ENCODE measurements around the gene TBL1X. TPM values are rescaled to one million over a fixed set of nuclear protein-coding genes. Genes with fewer than 3 reads are reported as not detected.
"Not testable (repeated sequence)": the region's sequence is repeated elsewhere in the genome, so short reads cannot be mapped to it uniquely, and the experiment has no call there.

Gene TBL1X
- total RNA-seq, 1 donor from 2014 or later: 37.1 TPM

DNA sequence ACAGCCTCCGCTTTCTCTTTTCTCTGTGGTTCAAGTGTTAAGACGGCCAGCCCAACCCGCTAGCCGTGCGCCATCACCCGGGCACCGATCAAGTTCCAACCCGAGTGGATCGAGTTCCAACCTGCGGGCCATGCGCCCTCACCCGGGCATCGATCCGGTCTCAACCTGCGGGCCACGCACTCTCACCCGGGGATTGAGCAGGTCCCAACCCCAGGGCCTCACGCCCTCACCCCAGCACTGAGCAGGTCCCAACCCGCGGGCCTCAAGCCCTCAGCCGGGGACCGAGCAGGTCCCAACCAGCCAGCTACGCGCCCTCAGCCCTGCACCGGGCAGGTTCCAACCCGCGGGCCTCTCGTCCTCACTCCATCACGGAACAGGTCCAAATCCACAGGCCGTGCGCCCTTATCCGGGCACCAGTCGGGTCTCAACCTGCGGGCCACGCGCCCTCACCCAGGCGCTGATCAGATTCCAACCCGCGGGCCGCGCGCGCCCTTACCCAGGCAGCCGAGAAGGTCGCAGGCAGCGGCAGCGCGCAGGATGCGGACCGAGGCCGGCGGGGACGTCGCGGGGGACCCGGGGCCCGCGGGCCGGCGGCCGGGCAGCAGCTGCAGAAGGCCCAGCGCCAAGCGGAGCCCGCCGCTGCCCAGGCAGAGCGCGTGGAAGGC is 300.3 kb downstream of the TBL1X start:
- DNase-seq (ENCODE audit: low spot score): no peak

DNA sequence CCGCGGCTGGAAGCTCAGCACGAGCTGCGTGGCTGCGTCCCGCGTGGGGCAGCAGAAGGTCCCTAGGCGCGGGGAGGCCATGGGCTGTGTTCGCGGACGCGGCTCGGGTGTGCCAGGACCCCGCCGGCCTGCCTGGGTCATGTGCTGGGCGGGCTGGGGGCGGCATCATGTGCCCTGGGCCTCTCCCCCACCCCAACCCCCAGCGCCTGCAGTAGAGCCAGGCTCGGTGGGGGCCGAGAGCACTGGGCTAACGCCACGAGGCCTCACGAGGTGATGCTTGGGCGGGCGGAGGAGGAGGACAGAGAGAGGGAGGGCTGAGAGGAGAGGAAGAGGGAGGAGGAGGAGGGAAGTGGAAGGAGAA is 300.9 kb downstream of the TBL1X start, which contains the start of gene GPR143:
TSS of gene GPR143 (minus strand) at position 111 of the 361 bp plus-strand sequence. CDS start at position 81, 30 bp downstream.
- DNase-seq (ENCODE audit: low spot score): no peak

DNA sequence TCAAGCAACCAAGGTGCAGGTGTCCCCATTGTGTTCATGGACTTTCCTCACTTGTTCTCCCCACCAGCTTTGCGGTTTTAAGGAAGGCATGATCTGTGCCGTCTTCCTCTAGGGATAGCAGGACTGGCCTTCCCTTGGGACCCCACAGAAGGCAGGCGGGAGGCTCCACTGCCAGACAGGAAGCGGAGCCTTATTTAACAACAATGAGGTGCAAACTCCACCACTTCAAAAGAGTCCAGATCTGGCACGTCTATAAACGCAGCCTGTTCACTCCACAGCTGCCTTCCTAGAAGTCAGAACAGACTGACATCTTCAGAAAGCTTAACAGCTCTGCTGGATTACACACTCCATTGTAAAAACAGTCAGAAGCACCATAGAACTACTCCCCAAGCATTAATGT is 302.5 kb downstream of the TBL1X start:
- no peak for DNase-seq (ENCODE audit: low spot score)

DNA sequence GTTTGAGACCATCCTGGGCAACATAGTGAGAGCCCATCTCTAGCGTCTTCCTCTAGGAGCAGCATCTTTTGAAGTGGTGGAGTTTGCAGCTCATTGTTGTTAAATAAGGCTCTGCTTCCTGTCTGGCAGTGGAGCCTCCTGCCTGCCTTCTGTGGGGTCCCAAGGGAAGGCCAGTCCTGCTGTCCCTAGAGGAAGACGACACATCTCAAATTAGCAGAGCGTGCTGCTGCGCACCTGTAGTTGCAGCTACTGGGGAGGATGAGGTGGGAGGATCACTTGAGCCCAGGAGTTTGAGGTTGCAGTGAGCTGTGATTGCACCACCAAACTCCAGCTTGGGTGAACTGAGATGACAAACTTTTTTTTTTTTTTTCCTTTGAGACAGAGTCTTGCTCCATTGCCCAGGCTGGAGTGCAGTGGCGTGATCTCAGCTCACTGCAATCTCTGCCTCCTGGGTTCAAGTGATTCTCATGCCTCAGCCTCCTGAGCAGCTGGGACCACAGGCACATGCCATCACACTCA is 303.5 kb downstream of the TBL1X start:
- DNase-seq (ENCODE audit: low spot score): not testable (repeated sequence)

DNA sequence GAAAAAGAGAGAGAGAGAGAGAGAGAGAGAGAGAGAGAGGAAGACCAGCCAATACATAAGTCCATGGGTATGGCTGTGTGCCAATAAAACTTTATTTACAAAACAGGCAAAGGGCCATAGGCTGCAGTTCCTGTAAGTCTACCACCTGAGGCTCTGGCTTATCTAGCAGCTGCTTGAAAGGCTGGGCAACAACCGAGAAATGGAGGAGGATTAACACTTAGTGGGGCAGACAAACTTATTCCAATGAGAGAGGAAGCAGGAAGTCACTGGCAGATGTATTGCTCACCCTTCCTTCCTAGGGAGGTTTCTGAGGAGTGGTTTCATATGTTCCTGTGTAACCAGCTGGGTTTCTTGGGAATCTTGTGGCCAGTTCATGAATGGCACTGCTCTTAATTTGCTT is 305.5 kb downstream of the TBL1X start:
- DNase-seq (ENCODE audit: low spot score): no peak

DNA sequence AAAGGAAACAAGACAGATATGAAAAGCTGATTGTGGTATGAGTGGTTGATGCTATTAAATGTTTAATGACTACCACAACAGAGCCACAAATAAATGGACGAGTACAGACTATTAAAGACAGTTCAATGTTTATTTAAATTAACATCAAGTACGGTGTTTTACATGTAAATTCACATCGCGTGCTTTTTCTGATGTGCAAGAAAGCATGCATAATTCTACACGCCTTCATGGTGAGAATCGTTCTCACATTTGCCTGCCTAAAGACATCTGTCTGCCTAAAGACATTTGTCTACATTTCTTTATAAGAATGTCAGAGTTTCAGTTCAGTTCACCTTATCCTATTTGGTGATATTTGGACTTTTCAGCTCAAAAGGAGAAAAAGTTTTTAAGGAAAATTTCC is 308.1 kb downstream of the TBL1X start:
- no peak for DNase-seq (ENCODE audit: low spot score)

DNA sequence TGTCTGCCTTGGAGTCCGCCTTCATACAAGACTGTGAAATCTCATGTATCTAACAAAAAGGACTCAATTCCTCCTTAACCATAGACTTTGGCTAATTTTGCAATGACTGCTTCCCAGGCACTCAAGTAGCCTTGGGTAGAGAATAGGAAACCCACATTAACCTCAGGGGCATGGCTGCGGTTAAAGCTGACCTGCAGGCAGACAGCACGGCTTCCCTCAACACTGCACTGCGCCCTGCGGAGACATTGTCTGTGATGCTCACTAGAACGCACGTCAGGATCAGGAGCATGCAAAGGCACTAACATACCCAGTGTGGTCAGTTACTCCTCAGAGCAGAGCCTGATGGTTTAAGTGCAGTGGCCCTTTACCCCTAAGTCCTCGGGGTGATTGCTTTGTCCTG is 311.1 kb downstream of the TBL1X start:
- no peak for DNase-seq (ENCODE audit: low spot score)

DNA sequence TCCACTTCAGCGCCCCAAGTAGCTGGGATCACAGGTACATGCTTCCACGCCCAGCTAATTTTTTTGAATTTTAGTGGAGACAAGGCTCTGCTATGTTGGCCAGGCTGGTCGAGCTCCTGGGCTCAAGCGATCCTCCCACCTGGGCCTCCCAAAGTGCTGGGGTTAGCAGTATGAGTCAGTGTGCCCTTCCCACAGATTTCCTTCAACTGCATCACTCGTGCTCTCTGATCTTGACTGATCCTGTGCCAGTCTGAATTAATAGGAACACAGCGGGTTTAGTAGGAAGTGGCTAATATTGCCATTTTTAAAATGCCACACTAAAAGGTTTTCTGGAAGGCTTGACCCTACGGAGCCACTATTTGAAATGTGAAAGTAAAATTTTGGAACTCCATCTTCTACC is 317.1 kb downstream of the TBL1X start:
- no peak for DNase-seq (ENCODE audit: low spot score)

DNA sequence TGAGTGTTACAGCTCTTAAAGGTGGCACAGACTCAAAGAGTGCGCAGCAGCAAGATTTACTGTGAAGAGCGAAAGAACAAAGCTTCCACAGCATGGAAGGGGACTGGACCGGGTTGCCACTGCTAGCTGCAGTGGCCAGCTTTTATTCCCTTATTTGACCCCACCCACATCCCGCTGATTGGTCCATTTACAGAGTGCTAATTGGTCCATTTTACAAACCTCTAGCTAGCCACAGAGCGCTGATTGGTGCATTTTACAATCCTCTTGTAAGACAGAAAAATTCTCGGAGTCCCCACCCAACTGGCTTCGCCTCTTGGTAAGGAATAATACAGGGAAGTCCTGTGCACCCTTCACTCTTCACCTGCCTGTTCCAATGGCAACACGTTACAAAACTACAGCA is 319.5 kb downstream of the TBL1X start:
- no peak for DNase-seq (ENCODE audit: low spot score)

DNA sequence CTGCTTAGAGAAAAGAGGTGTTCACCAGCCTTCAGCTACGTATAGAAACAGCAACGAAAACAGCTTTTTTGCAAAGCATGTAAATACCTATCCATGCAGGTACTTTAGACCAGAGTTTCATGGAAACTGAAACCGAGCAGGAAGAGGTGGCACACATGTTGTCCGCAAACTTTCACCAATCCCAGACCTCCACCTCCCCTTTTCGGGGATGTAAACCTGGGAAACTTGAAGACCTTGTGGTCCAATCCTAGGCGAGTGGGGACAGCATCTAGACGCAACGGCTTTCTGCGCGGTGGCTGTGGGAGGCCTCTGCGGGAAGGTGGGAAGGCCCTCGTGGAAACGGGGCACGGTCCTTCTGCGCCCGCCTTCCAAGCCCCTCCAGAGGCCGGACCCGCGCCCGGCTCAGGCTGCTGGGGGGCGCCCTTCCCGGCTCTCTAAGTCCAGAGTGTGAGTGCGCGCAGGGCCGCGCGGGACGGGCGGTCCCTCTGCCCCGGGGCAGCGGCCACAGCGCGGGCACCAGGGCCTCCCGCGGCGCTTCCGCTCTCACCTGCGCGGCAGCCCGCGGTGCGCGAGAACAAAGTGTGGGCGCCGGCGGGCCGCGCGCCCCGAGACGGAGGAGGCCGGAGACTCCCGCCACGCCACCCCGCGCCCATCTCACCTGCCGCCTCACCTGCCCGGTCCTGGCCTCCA is 320.5 kb downstream of the TBL1X start:
- DNase-seq (ENCODE audit: low spot score): no peak

DNA sequence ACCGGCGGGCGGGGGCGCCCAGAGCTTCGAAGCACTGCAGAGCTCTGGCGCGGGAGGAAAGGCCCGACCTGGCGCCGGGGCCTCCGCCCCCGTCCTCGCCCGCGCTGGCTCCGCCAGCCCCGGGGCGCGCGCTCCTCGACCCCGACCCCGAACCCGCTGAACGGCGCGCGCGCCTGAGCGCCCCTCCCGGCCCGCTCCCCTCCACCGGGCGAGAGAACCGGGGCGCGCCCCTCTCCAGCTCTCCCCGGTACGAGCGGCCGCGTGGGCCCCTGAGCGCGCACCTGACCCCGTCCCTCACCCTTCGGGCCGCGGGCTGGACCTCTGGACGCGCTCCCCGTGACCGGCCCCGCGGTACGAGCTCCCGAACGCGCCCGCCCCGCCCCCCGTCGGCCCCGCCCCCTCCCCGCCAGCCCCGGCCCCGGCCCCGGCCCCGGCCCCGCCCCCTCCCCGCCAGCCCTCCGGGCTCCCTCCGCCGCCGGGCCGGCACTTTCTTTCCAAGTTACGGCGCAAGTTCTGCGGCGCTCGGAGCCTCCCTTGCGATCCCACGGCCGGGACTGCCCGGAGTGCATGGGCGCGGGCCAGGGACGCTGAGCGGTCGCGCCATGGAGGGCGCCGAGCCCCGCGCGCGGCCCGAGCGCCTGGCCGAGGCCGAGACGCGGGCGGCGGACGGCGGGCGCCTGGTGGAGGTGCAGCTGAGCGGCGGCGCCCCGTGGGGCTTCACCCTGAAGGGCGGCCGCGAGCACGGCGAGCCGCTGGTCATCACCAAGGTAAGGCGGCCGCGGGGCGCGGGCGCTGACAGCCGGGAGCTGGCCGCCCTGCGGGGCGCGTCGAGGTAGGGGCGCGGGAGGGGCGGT is 321.3 kb downstream of the TBL1X start, which contains the start of gene SHROOM2:
TSS of gene SHROOM2 (plus strand) at position 486 of the 854 bp plus-strand sequence. CDS start at position 603, 117 bp downstream.
- DNase-seq (ENCODE audit: low spot score): no peak

DNA sequence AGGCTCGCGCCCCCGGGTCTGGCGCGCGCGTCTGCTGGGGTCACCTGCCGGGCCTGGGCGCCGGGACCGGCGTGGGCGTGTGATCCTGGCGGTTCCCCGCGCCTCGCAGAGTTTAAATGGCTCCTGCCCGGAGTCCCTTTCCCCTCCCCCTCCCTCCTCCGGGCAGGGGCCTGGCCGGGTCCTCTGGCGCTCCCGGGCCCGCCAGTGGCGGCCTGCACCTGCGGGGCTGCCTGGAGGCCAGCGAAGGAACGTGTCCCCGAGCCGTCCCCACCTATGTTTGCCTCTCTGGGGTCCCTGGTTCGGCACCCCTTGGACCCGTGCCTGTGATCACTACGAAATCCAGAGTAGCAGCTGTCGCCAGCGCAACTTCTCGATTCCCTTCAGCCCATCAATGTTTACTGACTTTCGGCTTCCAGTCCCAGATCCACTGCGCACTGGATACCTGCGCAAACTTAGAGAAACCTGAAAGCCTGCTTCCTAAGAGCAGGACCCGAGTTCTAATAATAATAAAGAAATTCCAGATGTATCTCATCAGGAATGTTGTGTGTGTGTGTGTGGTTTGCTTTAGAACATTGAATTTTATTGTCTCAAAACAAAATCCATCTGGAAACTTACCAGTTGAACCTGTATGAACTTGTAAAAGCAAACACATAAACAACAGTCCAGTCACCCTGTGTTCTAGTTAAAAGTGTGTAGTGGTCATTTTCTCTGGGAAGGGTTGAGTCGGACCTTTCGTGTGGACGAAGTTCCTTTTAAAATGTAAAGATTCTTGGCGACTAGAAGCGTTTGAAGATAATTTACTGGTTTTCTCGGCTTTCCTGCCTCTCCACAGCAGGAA is 322.2 kb downstream of the TBL1X start:
- no peak for DNase-seq (ENCODE audit: low spot score)

DNA sequence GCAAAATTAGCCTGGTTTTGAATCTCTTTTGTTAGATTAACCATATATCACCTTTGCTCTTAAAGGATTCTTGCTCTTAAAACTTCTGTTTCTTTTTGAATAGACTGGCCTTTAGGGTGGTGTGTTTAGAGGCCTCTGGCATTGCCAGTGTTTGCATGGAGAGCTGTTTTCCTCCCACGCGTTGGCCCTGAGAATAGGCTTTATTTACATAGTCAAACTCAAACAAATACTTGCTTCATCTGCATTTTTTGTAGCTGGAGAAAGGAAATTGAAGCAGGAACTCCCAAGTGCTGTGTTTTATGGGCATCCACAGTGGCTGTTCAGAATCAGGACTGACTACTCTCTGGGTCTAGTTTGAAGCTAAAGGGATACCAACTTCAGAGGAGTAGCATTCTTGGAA is 324.1 kb downstream of the TBL1X start:
- DNase-seq (ENCODE audit: low spot score): no peak

DNA sequence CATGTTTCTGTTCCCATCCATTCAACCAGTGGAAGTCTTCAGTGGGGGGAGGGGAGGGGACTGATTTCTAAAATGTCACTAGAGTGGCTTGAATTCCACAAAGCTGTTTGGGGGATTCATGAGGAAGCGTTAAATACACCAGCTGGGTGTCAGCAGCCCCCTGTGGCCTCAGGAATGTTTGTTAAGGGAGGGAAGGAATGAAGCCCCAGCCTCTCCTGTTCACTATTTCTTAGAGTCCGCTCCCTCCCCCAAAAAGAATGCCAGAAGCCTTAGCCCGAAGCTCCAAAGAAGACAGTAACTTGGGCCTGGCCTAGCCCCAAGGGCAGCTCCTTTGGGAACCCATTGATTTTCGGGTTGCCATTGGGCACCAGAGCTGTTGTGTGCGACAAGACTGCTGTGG is 324.7 kb downstream of the TBL1X start:
- no peak for DNase-seq (ENCODE audit: low spot score)

Data from mucosa of gallbladder (tissue), 1 donor.